HG03039 (cell line): ENCODE measurements around the gene GNB1L.

ENCODE experiments used
- ATAC-seq: cut with Tn5 transposase; IDR thresholded peaks from one replicate; pipeline ENCODE4 v1.9.1; 2021; ENCODE audit warnings: mild to moderate bottlenecking, moderate library complexity; ENCODE audit not compliant: unreplicated experiment

Gene GNB1L

DNA sequence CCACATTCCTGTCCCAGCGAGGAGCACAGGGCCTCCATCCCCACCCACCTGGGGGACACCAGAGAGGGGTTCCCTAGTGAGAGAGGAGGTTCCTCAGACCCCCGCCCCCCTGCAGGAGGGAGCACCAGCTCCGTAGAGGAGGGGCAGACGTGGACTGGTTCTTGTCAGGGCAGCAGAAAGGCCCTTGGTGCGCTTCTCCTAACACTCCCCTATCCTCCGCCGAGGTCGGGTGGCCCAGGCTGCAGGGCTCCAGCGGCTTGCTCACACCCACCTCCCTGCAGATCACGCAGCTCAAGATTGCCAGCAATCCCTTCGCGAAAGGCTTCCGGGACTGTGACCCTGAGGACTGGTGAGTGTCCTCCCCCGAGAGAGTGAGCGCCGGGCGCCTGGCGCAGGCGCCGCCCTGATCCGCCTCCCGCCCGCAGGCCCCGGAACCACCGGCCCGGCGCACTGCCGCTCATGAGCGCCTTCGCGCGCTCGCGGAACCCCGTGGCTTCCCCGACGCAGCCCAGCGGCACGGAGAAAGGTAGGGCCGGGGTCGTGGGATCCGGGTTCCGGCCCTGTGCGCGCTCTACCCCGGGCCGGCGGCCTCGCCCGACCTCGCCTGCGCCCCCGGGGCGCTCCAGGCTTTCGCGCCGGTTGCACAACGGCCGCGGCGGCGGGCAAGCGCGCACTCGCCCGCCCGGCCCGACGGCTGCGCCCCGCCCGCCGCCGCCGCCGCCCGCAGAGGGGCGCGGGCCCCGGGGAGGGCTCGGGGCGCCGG, 89.0 kb downstream of the GNB1L start:
- no peak for ATAC-seq

DNA sequence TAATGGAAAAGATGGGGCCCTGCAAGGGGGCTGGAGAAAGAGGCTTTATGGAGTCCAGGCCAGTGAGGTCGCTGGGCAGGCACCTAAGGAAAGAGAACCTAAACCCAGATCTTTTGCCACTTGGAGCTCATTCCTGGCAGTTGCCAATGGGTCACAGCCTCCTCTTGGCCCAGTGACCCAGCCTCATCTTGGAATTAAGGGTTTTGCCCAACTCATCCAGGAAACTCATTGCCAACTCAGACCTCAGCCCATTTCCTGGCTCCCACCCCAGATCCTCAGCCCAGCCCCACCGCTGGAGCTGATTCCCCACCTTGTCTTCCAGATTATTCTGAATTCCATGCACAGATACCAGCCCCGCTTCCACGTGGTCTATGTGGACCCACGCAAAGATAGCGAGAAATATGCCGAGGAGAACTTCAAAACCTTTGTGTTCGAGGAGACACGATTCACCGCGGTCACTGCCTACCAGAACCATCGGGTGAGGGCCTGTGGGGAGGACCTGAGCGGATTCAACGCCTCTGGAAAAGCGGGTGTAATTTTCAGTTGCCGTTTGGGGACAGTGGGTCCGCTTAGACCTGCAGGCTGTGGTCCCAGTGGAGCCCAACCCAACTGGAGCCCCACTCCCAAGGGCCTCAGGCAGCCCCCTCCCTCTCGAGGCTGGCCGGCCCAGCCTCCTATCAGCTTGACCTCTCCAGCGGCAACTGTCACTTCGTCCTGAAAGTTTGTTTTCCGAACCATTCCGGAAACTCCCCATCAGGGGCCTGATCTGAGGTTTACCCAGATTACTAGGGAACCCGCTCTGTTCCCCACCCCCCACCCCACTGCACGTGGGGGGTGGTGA, 89.8 kb downstream of the GNB1L start:
- no peak for ATAC-seq

DNA sequence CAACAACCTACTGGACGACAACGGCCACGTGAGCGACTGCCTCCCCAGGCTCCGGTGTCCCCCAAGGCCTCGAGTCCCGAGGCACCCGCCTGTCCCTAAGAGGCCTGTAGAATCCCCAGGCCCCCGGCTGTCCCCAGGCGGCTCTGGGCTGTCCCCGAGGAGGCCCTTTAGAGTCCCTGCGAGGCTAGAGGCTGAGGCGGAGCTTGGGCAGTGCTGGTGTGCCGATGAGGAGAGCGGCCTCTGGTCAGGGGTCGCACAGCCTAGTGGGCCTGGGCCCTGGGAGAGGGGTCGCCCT, 90.4 kb downstream of the GNB1L start:
- ATAC-seq = no peak

DNA sequence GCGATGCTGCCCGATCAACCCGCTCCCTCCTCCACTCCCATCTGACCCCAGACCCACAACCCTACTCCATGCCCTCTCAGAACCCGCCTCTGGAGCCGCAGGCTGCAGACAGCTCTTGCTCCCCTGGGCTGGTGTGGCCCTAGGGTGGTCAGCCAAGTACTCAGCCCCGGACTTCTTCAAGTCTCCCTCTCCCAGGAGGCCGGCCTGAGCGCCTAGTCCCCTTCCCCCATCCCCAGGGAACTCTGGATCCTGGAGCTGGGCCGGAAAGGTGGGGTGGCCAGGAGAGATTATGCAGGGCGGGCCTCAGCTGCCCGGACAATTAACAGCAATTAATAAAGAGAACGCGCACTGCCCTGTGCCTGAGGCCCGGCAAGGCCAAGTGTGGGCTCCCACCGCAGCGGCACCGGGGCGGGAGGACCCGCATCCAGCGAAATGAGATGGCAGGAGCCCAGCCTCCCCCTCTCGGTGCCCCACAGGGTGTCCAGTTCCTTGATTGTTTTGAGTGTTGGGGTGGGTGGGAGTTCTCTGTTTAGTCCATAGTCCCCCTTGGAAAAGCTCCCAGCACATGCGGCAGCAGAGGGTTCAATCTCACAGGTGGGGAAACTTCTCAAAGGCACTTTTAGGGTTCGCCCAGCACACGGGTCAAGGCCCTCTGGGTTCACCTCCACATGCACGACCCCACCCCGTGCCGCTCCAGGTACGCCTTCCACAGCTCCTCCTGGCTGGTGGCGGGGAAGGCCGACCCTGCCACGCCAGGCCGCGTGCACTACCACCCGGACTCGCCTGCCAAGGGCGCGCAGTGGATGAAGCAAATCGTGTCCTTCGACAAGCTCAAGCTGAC, 91.0 kb downstream of the GNB1L start:
- ATAC-seq = no peak

DNA sequence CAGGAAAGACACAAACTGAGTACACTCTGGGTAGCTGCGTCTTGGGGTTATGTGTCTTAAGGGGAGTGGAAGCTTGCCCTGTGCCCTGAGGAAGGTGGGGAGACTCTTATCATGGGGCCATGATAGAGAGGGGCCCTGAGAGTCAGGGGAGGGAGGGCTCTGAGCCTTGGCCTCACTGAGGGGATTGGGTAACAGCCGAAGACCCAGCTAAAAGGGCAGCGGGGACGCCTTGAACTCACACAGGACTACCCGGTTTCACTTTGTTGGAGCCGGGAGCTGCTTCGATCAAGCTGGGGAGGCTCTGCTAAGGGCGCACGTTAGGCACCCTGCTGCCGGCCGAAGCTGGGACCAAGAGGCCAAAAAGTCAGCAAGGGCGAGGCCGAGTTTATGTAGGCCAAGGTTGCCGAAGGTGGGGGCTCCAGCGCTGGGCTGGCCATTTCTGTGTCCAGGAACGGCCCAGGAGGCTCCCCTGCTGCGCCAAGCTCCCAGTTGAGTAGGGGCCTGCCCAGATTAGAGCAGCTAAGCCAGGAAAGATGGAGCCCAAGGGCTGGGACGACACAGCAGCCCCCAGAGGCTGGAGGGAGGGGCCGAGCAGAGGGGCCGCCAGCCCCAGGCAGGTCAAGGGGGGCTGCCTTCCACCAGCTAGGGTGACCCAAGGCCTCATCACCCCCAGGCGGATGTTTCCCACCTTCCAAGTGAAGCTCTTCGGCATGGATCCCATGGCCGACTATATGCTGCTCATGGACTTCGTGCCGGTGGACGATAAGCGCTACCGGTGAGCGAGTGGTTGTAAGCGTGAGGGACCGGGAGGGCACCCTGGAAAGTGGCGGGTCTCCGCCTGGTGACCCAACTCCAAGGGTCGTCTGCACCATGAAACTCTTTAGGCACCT, 91.9 kb downstream of the GNB1L start:
- no peak for ATAC-seq

DNA sequence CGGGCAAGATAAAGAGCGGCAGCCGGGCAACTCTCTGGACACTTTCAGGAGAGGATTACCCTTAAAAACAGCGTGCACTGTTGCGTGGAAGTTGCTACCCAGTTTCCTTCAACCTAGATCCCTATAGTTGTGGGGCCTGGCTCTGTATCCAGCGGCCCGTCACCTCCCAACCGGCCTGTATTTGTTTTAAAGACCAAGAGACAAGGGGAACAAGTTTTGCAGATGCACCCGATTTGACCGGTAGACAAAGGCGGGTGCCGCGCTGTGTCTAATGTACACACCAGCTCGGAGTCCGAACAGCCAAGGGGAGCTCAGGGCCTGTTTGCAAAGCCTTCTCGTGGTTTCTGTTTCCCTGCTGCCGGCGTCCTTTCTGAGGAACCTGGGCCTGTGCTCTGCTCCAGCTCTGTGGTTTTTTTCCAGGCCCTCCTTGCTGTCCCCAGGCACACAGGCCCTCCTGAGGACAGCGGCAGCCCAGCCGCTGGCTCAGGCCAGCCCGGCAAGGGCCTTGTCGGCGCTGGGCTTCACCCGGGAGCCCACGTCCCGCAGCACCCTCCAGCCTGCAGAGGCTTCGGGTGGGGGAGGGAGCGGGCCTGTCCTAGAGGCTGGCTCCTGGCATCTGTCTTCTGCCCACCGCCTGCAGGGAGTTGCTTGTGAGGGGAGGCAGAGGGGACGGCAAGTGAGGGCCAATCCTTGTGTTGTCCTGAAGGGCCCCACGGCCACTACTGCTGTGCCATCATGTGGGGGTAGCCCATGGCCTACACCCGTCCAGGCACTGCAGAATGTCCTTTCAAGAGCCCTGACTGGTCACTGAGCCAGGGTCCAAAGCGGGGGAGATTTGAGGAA, 92.7 kb downstream of the GNB1L start:
- no peak for ATAC-seq

DNA sequence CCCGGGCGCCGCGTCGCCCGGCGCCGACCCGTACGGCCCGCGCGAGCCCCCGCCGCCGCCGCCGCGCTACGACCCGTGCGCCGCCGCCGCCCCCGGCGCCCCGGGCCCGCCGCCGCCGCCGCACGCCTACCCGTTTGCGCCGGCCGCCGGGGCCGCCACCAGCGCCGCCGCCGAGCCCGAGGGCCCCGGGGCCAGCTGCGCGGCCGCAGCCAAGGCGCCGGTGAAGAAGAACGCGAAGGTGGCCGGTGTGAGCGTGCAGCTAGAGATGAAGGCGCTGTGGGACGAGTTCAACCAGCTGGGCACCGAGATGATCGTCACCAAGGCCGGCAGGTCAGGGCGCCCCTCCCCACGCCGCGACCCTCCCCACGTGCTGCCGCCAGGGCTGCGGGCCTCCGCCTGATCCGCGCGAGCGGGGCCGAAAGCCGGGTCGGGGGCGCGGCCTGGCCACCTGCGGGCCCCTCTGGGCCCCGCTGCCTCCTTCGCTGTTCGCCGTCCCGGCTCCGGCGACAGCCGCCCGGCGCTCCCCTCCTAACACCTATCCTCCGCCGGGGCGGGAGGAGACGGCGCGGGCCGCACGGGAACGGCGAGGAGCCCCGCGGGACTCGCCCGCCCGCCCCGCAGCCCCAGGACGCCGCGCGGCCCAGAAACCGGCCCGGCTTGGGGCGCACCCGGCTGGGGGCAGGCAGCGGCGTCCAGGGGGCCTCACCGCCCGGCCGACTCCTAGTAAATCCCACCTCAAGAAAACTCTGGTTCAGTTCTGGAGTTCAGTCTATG, 93.5 kb downstream of the GNB1L start:
- ATAC-seq = no peak

DNA sequence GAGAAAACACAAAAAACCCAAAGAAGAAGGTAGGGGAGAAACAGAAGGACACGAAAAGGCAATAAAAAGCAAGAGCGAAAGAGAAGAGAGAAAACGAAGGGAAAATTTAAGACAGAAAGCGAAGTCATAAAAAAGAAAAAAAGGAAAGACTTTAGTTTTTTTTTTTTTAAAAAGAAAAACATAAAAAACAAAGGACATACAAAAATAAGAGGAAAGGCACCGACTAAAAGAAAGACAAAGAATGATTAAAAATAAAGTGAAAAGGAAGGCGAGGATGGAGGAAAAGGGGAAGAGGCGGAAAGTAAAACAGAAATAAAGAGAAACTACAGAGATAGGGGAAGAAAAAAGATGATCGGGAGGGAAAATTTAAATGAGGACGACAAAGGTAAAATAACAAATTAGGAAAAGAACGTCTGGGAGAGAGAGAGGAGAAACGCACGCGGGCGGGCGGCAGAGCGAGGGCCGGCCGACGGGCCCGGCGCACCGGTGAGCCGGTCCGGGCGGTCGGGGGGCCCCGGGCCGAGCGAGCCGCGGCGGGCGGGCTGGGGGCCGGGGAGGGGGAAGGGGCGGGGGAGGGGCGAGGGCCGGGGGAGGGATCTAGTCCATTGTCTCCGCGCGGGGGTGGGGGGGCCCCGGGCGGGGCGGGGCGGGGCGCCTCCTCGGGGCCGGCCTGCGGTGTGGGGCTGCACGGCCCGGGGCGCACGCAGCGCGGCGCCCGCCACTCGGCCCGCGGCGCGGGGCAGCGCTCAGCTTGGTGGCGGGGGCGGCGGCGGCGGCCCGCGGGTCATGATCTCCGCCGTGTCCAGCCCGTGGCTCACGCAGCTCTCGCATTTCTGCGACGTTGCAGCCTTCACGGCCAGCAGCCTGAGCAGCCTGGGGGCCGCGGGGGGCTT, 94.4 kb downstream of the GNB1L start, which contains the start of gene TBX1:
Gene TBX1, plus strand, starts transcription at position 721 of the 893 bp plus-strand sequence. Its CDS starts 66 bp downstream, at position 787.
- ATAC-seq = no peak

DNA sequence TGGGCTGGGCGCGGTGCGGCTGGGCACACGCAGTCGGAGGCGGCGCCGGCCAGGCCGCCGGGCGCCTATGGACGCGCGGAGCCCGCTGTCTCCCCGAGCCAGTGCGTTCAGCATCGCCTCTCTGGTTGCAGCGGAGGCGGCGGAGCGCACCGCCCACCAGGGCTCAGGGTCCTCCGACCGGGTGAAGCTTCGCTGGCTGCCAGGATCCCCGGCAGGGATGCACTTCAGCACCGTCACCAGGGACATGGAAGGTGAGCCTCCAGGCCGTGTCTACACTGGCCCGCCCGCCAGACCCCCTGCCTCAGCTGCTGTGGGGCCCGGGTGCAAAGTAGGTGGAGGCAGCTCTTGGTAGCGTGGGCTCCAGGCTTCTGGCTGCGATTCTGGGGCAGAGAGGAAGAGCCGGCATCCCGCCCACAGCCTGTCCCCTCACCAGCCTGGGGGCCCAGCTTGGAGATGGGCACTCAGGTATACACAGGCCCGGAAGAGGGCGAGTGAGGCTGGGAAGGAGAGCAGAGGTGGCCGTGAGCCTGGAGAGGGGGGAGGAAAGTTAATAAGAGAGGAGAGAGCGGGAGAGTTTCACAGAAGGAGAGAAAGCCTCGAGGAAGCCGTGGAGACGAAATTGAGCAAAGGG, 95.1 kb downstream of the GNB1L start:
- no peak for ATAC-seq

DNA sequence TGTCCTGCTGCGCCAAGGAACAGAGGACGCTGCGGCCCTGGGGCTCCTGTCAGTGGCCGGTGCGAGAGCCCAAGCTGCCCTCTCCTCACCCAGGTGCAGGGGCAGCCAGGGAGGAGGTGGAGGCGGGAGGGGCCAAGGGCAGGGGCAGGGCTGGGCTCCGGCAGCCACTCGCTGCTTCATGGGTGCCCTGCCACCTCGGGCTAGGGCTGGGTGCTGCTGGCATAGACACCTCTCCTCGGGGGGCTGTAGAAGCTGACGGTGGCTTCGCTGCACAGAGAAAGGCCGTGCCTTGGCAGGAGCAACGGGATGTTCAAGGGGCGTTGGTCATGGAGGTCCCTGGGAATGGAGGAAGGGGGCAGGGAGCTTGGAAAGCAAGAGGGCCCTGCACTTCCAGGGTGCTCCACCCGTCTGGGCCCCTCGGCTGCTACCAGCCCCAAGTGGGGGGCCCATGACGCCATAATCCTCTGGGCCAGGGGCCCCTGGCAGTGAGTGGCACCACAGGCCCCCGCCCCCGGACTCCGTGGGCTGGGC, 95.7 kb downstream of the GNB1L start:
- ATAC-seq = no peak

DNA sequence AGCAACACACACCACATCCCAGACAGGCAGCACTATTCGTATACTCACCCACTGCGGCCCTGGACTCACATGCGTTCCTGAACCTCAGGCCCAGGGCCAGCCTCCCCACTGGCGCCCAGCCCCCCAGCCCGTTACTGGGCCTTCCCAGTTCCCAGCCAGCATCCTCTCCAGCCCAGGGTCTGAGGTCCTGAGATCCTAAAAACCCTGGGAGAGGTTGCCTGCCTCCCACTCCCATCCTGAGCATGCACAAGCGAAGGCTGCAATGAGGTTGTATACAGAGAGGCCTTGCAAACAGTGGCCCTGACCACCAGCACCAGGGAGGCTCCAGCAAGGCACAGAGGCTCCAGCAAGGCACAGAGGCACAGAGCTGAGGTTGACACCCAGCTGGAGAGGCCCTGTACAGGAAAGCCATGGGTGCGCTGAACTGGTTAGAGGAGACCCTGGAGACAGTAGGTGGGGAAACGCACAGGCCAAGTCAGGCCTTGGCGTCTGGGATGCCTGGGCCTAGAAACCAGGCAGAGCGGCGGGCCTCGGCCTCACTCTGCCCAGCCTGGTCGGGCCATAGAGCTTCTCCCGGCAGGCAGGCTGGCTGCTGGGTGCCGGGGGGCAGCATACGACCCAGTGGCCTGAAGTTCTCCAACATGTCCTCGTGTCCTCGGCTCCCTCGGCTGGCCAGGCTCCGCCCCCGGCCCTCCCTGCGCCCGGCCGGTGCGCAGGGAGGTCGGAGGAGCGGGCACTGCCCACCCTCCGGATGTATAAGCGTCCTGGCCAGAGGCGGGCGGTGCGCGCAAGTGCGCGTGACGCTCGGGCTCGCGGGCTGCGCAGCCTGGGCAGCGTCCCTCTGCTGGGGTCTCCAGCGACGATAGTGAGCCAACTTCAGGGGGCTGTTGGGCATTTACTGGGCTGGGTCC, 96.4 kb downstream of the GNB1L start:
- ATAC-seq = no peak

DNA sequence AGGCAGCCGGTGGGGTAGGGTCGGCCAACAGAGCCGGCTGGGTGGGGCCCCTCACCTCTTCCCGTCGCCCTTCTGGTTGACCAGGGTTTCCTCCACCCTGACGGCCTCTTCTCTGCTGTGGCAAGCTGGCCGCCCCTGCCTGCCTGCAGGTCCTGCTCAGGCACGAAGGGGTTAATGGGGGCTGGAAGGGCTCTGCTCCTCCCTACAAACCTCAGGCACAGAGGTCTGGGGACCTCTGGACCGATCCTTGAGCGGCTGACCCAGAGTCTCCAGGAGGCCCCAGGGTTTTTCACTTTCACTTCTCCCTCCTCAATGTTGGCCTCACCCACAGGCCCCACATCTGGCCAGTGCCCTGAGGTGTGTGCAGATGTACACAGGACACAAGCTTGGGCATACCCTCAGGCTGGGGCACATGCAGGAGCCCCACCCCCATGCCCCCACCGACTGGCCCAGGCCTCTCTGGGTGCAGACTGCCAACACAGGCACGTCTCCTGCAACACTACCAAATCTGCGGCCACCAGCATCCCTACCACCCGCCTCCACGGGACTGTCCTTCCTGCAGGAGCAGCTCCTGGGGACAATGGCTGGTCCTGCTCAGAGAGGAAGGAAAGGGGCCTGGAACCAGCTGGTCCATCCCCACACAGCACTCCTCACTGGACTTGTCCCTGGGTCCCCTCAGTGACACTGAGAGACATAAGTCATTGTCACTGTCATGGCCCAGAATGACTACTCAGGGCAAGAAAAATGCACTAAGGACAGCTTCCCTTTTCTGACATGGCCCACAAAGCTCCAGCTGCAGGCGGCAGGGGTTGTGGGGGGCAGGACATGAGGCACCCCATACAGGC, 97.3 kb downstream of the GNB1L start:
- no peak for ATAC-seq

DNA sequence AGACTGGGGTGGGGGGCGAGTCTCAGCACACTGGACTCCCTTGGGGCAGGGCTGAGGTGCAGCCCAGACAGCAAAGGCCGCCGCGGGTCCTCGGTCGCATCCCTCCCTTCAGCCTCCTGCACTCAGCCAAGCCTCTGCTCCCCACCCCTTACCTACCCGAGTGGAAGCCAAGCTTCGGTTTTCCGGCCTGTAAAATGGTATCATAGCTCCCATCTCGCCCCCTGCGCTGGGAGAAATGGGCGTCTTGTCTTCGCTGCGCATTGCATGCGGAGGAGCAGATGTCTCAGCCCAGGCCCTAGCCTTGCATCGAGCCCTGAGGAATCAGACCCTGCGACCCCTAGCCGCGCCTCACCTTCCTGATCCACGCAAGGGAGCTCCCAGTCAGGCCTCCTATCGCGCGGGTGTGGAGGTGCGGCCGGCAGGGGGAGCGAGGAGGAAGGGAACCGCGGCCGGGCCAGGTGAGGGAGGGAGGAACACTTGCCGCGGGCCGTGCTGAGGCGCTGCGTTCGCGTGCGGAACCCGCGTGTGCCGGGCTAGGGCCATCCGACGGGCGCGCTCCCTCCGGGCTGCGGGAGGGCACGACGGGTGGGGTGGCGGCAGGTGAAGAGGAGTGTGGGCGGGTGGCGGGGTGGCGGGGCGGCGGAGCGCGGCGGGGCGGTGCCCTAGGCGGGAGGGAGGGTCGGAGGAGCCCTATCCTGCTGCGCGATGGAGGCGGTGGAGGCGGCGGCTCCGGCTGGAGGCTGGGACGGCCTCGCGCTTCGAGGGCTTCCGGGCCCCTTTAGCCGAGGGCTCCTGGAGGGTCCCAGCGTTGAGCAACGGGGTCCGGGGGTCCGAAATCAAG, 98.2 kb downstream of the GNB1L start:
- ATAC-seq = no peak

DNA sequence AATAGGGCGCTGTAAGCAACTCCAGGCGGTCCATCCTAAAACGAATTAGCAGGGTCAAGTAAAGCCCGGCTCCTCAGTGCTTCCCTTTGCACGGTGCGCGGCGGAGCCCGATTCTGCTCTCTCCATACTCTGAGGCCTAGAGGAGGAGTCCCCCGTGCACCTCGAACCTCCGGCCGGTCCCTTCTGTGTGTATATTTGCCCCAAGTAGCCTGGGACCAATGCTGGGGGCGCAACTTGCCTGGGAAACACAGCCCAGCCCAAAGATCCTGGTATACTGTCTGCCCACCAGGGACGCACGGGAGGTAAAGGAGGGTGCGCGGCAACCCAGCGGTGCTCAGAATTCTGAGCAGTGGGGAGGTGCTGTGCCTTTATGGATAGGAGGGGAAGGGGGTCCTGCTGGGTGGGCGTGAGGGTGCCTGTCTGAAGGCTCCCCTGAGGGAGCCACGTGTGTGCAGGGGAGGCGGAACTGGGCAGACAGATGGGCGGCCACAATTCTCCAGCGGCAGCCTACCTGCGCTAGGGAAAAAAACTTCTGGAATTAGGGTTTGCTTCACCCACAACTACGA, 98.9 kb downstream of the GNB1L start:
- ATAC-seq = no peak
